IMR-90 (cell line): ENCODE data around the gene CLIC3. TPM values are rescaled to one million over a fixed set of nuclear protein-coding genes. Genes with fewer than 3 reads are reported as not detected.

ENCODE experiments used
- ATAC-seq: fragments of 200-7000 bp; cut with Tn5 transposase; 2 replicates; pipeline ENCODE4 v1.9.1; 2020; ENCODE audit warnings: low read depth, mild to moderate bottlenecking, moderate library complexity
- BruUV-seq: library from RNA; stranded (reverse); fragments of 400-500 nt; replicated peaks from 2 replicates; lab custom pipeline; 2021; lab: Mats Ljungman, UMichigan
- CTCF ChIA-PET: fragments of 300-600 bp; formaldehyde crosslinking; extraction: SDS; loops from one replicate; lab custom pipeline; 2021; ENCODE audit warnings: antibody characterized with exemption; lab: Yijun Ruan, JAX
- POLR2A ChIA-PET: fragments of 300-600 bp; sonication (Branson Sonifier 250); formaldehyde crosslinking; loops from one replicate; lab custom pipeline; 2022; ENCODE audit warnings: antibody characterized with exemption; ENCODE audit not compliant: unreplicated experiment; lab: Charles Lee
- DNase-seq: peaks from one replicate; pipeline ENCODE4 v3.0.0; 2013
- H2AFZ ChIP-seq: replicated peaks from 2 replicates; pipeline ENCODE3; 2013; ENCODE audit warnings: low read length, mild to moderate bottlenecking; ENCODE audit not compliant: poor library complexity
- H2AK5ac ChIP-seq: 2 replicates; pipeline ENCODE4 v1.6.1; 2013; ENCODE audit warnings: low read depth, low read length, inconsistent platforms
- H2AK9ac ChIP-seq: replicated peaks from 2 replicates; pipeline ENCODE3; 2013; ENCODE audit warnings: mild to moderate bottlenecking, low read depth, low read length, moderate library complexity; ENCODE audit not compliant: poor library complexity
- H2BK120ac ChIP-seq: 2 replicates; pipeline ENCODE4 v1.6.1; 2013; ENCODE audit warnings: low read depth, low read length, inconsistent platforms
- H2BK15ac ChIP-seq: 3 replicates; pipeline ENCODE4 v1.6.1; 2013; ENCODE audit warnings: low read depth, low read length, inconsistent platforms
- H2BK20ac ChIP-seq: 2 replicates; pipeline ENCODE4 v1.6.1; 2013; ENCODE audit warnings: low read depth, mild to moderate bottlenecking, inconsistent platforms, low read length, moderate library complexity
- H2BK5ac ChIP-seq: 2 replicates; pipeline ENCODE4 v1.6.1; 2013; ENCODE audit warnings: mild to moderate bottlenecking, low read depth, low read length, inconsistent platforms; ENCODE audit not compliant: poor library complexity, severe bottlenecking
- H3K14ac ChIP-seq: replicated peaks from 2 replicates; pipeline ENCODE4 v1.6.1; 2013; ENCODE audit warnings: low read depth, low read length, inconsistent platforms
- H3K18ac ChIP-seq: 2 replicates; pipeline ENCODE4 v1.6.1; 2013; ENCODE audit warnings: low read depth, low read length, control low read depth
- H3K23ac ChIP-seq: 2 replicates; pipeline ENCODE4 v1.6.1; 2013; ENCODE audit warnings: low read depth, low read length, inconsistent platforms
- H3K27ac ChIP-seq: 2 replicates; pipeline ENCODE4 v1.5.1; 2013; ENCODE audit warnings: mild to moderate bottlenecking, control low read depth, low read length; ENCODE audit not compliant: insufficient read depth
- H3K27me3 ChIP-seq: 2 replicates; pipeline ENCODE4 v1.6.1; 2013; ENCODE audit warnings: low read length; ENCODE audit not compliant: control insufficient read depth, insufficient read depth
- H3K36me3 ChIP-seq: 2 replicates; pipeline ENCODE4 v1.6.1; 2013; ENCODE audit warnings: low read length, mixed read lengths; ENCODE audit not compliant: control insufficient read depth, insufficient read depth
- H3K4ac ChIP-seq: 2 replicates; pipeline ENCODE4 v1.6.1; 2013; ENCODE audit warnings: low read depth, low read length, inconsistent platforms
- H3K4me1 ChIP-seq: 2 replicates; pipeline ENCODE4 v1.6.1; 2013; ENCODE audit warnings: low read length, mixed read lengths; ENCODE audit not compliant: control insufficient read depth, insufficient read depth
- H3K4me2 ChIP-seq: 2 replicates; pipeline ENCODE4 v1.6.1; 2013; ENCODE audit warnings: low read depth, mild to moderate bottlenecking, control low read depth, low read length, moderate library complexity
- H3K4me3 ChIP-seq: 2 replicates; pipeline ENCODE4 v1.5.1; 2013; ENCODE audit warnings: low read depth, mild to moderate bottlenecking, control low read depth, low read length, moderate library complexity; ENCODE audit not compliant: insufficient read depth
- H3K56ac ChIP-seq: 2 replicates; pipeline ENCODE4 v1.6.1; 2013; ENCODE audit warnings: low read length, inconsistent platforms; ENCODE audit not compliant: insufficient read depth; ENCODE audit errors: extremely low read depth
- H3K79me1 ChIP-seq, 2 experiments: 2 replicates each; pipeline ENCODE4 v1.6.1; 2013; ENCODE audit warnings: low read length in 2 of 2, inconsistent platforms in 1 of 2, low read depth in 1 of 2
- H3K9ac ChIP-seq: 2 replicates; pipeline ENCODE4 v1.6.1; 2013; ENCODE audit warnings: low read depth, low read length, control low read depth
- H3K9me1 ChIP-seq: 2 replicates; pipeline ENCODE4 v1.6.1; 2013; ENCODE audit warnings: low read length, inconsistent platforms; ENCODE audit not compliant: insufficient read depth
- H3K9me3 ChIP-seq: 2 replicates; pipeline ENCODE4 v1.6.1; 2013; ENCODE audit warnings: low read length; ENCODE audit not compliant: control insufficient read depth, insufficient read depth
- H4K20me1 ChIP-seq: 2 replicates; pipeline ENCODE4 v1.6.1; 2013; ENCODE audit warnings: low read length, inconsistent platforms; ENCODE audit not compliant: insufficient read depth
- H4K5ac ChIP-seq: 2 replicates; pipeline ENCODE4 v1.6.1; 2013; ENCODE audit warnings: mild to moderate bottlenecking, low read depth, low read length, control low read depth
- H4K8ac ChIP-seq, 2 experiments: 2 replicates each; pipeline ENCODE4 v1.6.1; 2013; ENCODE audit warnings: low read depth in 2 of 2, low read length in 2 of 2, control low read depth in 1 of 2, inconsistent platforms in 1 of 2
- H4K91ac ChIP-seq: 2 replicates; pipeline ENCODE4 v1.6.1; 2013; ENCODE audit warnings: low read depth, low read length, inconsistent platforms; ENCODE audit not compliant: insufficient read depth
- BHLHE40 ChIP-seq: fragments of 150-350 bp; IDR thresholded peaks from 2 replicates; pipeline ENCODE4 v1.6.1; 2016; ENCODE audit warnings: mild to moderate bottlenecking, low read depth, low read length
- CTCF ChIP-seq: conservative IDR thresholded peaks from 2 replicates; pipeline ENCODE4 v1.5.1; 2012; ENCODE audit warnings: mild to moderate bottlenecking, low read depth, low read length, improper control_type of control experiment
- ELK1 ChIP-seq: fragments of 150-350 bp; IDR thresholded peaks from 2 replicates; pipeline ENCODE4 v1.6.1; 2016; ENCODE audit warnings: low read depth, mild to moderate bottlenecking, low read length, moderate library complexity, borderline replicate concordance
- FOS ChIP-seq: fragments of 150-350 bp; IDR thresholded peaks from 2 replicates; pipeline ENCODE4 v1.6.1; 2016; ENCODE audit warnings: low read depth, low read length
- MAFK ChIP-seq: IDR thresholded peaks from 2 replicates; pipeline ENCODE4 v1.6.1; 2012; ENCODE audit warnings: low read depth, low read length, improper control_type of control experiment
- MAZ ChIP-seq: IDR thresholded peaks from 2 replicates; pipeline ENCODE4 v1.6.1; 2012; ENCODE audit warnings: low read depth, mild to moderate bottlenecking, low read length, improper control_type of control experiment, moderate library complexity, borderline replicate concordance
- MXI1 ChIP-seq: IDR thresholded peaks from 2 replicates; pipeline ENCODE4 v1.6.1; 2012; ENCODE audit warnings: low read depth, mild to moderate bottlenecking, low read length, moderate library complexity, borderline replicate concordance
- NFE2L2 ChIP-seq: fragments of 150-350 bp; IDR thresholded peaks from 2 replicates; pipeline ENCODE4 v1.6.1; 2016; ENCODE audit warnings: low read depth, mild to moderate bottlenecking, low read length
- RAD21 ChIP-seq: IDR thresholded peaks from 2 replicates; pipeline ENCODE4 v1.6.1; 2012; ENCODE audit warnings: low read length, improper control_type of control experiment
- RCOR1 ChIP-seq: IDR thresholded peaks from 2 replicates; pipeline ENCODE4 v1.6.1; 2012; ENCODE audit warnings: mild to moderate bottlenecking, low read length, improper control_type of control experiment; ENCODE audit not compliant: insufficient replicate concordance
- RFX5 ChIP-seq: IDR thresholded peaks from 2 replicates; pipeline ENCODE4 v1.8.0; 2012; ENCODE audit warnings: low read depth, mild to moderate bottlenecking, low read length, moderate library complexity
- SMC3 ChIP-seq: fragments of 150-350 bp; IDR thresholded peaks from 2 replicates; pipeline ENCODE4 v1.6.1; 2016; ENCODE audit warnings: low read depth, mild to moderate bottlenecking, antibody characterized with exemption, low read length, moderate library complexity
- USF2 ChIP-seq: fragments of 150-350 bp; IDR thresholded peaks from 2 replicates; pipeline ENCODE4 v1.6.1; 2017; ENCODE audit warnings: mild to moderate bottlenecking, antibody characterized with exemption, low read length, low read depth
- WGBS, 2 experiments: methylation state at CpG; one replicate each; pipeline versions ENCODE4 v1.1.5 to v1.1.7; 2013; ENCODE audit warnings: missing lambda C conversion rate in 2 of 2; ENCODE audit not compliant: insufficient read length in 1 of 2; ENCODE audit errors: extremely low coverage in 2 of 2; 5-methylcytosine and 5-hydroxymethylcytosine counted together
- dilution Hi-C: fragments of 300-500 bp; cut with HindIII; formaldehyde crosslinking; loops from one replicate; pipeline ENCODE4 v1.14.3; 2018; ENCODE audit warnings: low sequenced_read_pairs; ENCODE audit not compliant: unreplicated experiment
- in situ Hi-C: fragments of 300-500 bp; cut with MboI; formaldehyde crosslinking; loops from 3 replicates; pipeline ENCODE4 v1.14.3; 2019; ENCODE audit warnings: low sequenced_read_pairs, inconsistent platforms, mixed read lengths
- intact Hi-C: fragments of 100-400 bp; cut with micrococcal nuclease; formaldehyde crosslinking; loops from 2 replicates; pipeline ENCODE4 v1.10.0; 2022
- polyA plus RNA-seq, 3 experiments: library from polyadenylated mRNA; depleted of rRNA; stranded (reverse); fragments of >200 nt; gene quantifications; 2 replicates each; pipeline ENCODE4 v1.2.3, GENCODE V29; 2012; ENCODE audit warnings: low replicate concordance in 1 of 3
- total RNA-seq: library from RNA; depleted of rRNA; stranded (reverse); fragments of >200 nt; gene quantifications from 2 replicates; pipeline ENCODE4 v1.2.3, GENCODE V29; 2012

Gene CLIC3
- total and polyA plus RNA-seq, 2 of the 4 experiments (the other 2 are of a cell fraction) = 0.18 to 1.7 TPM

- H3K27ac ChIP-seq = no peak overlapping the region
- POLR2A ChIA-PET = no interaction called here
- intact Hi-C loops (no loop called here), in situ Hi-C loops (loop anchor here (10.0 kb wide), 1 partner anchor 254 kb away; no protein-coding TSS in a partner anchor), dilution Hi-C loops (no loop called here)
- H3K9me3 ChIP-seq = no peaks in the 10 kb centered on the region
- no peak overlapping the region for H2BK15ac ChIP-seq
- no peak overlapping the region for H3K18ac ChIP-seq
- H4K91ac ChIP-seq = no peak overlapping the region
- H4K8ac ChIP-seq = no peak overlapping the region
- no peak overlapping the region for H3K4ac ChIP-seq
- peak overlapping the region; percentile 5 for H2AK9ac ChIP-seq
- H3K27me3 ChIP-seq = no peaks in the 10 kb centered on the region
- no peak for TF ChIP-seq BHLHE40
- TF ChIP-seq SMC3 = no peak
- no peak for TF ChIP-seq RAD21
- no peak for TF ChIP-seq ELK1
- no peak for TF ChIP-seq MAZ
- no peak for TF ChIP-seq USF2
- TF ChIP-seq RFX5 = no peak
- no peak for TF ChIP-seq RCOR1
- TF ChIP-seq CTCF = no peak
- no peak for TF ChIP-seq MXI1
- TF ChIP-seq FOS = no peak
- no peak for TF ChIP-seq MAFK
- TF ChIP-seq NFE2L2 = no peak
- H3K4me1 ChIP-seq = no peaks in the 10 kb centered on the region
- WGBS, 2 experiments = no CpG with 5 or more reads among the region's 9 CpGs
- H2BK5ac ChIP-seq = no peak overlapping the region
- CTCF ChIA-PET = no interaction called here
- H3K4me2 ChIP-seq = no peak overlapping the region
- H3K9me1 ChIP-seq = no peaks in the 10 kb centered on the region
- no peak overlapping the region for H2AK5ac ChIP-seq
- H3K36me3 ChIP-seq = peaks cover 17% of the 10 kb centered on the region
- H3K23ac ChIP-seq = no peak overlapping the region
- no peak overlapping the region for H3K4me3 ChIP-seq
- no peak overlapping the region for H3K14ac ChIP-seq
- H2BK120ac ChIP-seq = no peak overlapping the region
- ATAC-seq (no peak), DNase-seq (no peak)
- H2BK20ac ChIP-seq = no peak overlapping the region
- peaks cover 0 to 6% of the 10 kb centered on the region in 2 experiments; a peak in 1 of 4 replicates for H3K79me1 ChIP-seq
- no peak overlapping the region for H2AFZ ChIP-seq
- H3K9ac ChIP-seq = no peak overlapping the region
- no TSS peak for BruUV-seq
- no peak overlapping the region for H3K56ac ChIP-seq
- H4K20me1 ChIP-seq = peaks cover 16% of the 10 kb centered on the region
- H4K5ac ChIP-seq = no peak overlapping the region
Measured at GRCh38 chr9:137038916-137039315, 42.5 kb upstream of the CLIC3 start.
